DMS153 (cell line): Measurements from ENCODE around the gene QRFP.

ENCODE experiments used
- DNase-seq: peaks from one replicate; lab custom pipeline; 2025; lab: John Stamatoyannopoulos, UW

Gene QRFP

DNA sequence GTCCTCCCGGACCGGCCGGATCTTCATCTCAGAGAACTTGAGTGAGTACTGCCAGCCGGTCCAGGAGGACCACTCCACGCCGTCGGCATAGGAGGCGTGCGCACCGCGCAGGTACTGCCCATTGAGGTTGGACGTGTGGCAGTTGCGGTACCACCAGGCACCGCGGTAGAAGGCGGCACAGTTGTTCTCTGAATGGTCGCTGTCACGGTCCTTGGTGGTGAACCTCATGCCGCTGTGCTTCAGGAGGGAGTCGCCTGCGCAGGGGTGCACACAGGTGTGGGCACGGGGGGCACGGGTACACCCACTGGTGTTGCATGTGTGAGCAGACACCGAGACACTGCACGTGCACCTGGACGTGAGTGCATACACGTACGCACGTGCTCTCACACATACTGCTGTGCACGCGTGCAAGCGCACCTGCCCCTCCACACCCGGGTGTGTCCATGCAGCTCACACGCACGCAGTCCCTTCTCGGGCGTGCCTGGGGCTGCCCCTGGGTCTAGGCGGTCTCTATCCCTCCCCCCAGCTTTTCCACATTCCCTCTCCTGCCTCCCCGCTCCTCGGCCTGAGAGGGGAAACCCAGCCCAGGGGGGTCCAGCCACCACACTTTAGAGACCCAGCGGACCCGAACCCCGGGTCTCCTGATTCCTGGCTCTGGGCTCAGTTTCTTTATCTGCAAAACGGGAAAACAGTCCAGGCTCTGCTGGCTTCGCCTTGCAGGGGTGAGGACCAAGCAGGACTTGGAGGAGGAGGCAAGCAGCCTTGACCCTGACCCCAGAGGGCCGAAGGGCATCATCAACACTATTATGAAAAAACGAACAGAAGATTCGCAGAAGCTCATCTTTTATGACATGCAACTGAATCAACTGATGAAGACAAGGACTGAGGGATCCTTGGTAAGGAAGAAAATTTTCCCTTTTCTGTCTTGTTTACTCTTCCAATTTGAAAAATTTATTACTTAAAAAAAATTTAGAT lies 7.7 kb upstream of the QRFP start:
- DNase-seq = no peak

DNA sequence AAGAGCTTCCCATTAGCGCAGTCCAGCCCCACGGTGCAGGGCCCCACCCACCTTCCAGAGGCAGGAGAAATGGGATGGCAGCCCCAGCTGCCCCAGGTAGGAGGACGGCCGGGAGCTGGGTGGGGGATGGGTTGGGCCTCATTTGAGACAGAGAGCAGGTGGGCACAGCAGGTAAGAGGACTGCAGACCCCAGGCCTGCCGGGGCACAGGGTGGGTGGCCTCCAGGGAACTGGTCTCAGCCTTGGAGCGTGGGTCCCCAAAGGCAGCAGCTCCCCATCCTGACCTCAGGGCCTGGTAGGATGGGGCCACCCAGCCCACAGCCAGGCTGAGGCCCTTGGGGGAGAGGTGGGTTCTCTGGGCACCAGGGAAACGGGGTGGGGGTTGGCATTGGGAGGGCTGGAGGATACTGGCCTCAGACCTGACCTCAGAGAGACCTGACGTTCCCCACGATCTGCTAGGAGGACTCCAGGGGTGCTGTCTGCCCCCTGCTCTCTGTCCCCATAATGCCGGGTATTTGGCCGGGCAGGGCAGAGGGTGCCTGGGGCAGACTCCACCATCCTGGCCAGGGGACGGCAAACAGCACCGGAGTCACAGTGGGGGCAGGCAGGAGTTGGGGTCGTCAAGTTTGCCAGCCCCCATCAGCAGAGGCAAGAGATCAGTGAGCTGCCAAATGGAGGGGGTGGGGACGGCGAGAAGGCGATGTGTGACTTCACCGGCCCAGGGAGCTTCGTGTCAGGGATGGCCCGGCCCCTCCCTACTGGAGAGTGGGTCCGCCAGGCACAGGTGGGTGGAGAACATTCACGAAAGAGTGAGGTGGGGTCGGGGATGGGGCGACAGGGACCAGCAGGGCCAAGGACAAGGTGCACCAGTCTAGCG lies 6.8 kb upstream of the QRFP start:
- no peak for DNase-seq

DNA sequence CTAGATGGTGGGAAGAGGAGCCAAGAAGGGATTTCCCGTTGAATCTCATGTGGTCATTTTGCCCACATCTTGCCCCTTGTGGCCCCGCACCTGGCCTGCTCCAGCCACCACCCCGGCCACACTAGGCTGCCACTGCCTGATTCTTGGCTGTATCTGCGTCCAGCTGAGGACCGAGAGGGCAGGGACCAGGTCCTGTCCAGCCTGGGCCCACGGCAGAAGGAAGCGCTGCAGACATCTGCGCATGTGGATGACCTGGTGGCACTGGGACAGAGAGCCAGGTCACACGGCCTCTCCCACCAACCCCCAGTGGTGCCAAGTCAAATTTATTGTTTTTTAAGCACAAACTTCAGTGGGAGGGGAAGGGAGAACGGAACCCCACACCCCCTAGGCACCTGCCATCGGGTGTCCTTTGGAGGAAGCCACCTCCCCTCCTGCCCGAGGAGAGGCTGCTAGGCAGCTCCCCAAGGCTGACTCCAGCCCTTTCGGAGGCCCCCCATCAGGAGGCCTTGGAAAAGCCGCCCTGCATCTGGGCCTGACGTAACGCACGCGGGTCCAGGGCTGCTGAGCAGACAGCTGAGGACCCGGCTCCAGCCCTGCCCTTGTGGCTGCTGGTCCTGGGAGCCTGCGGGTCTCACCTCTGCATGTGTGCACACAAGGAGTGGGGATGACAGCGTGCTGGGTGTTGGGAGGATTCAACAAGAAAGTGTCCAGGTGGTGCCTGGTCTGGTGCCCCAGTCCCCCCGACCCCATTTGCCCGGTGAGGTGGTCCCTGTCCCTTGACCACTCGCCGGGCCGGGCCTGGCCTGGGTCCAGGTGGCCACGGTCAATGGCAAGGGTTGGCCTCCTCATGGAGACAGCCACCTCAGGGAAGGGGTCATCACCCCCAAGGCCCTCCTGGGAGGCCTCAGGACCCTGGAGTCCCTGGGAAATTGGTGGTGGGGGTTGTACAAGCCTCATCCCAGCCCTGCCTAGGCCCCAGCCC lies 5.9 kb upstream of the QRFP start:
- DNase-seq = no peak

DNA sequence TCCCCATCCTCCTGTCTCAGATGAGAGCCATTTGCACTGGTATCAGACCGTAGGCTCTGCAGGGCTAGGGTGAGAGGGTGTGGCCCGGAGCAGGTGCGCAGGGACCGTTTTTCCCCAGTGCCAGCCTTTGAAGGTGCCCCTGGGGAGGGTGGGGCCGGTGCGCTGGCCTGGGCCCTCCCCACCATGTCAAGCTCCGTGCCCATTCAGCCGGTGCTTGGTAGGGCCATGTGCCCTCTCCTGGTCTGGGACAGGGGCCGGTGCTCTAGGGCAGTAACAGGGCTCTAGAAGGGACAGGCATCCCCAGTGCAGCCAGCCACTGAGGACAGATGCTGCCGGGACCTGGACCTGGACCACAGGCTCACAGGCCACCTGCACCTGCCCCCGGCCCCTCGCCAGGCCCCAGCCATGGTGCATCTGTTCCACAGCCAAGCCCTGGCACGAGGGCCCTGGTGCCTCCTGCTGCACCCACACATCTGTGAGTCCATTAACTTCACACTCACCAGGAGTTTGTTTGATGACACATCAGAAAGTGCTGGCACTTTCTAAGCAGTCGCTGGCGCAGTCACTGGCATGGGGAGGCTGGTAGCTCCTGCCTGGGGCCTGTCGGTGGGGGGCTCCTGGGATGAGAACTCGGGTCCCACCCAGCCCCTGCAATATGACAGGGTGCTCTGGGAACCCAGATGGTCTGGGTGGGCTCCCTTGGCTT lies 5.0 kb upstream of the QRFP start:
- DNase-seq = peak; percentile 14

DNA sequence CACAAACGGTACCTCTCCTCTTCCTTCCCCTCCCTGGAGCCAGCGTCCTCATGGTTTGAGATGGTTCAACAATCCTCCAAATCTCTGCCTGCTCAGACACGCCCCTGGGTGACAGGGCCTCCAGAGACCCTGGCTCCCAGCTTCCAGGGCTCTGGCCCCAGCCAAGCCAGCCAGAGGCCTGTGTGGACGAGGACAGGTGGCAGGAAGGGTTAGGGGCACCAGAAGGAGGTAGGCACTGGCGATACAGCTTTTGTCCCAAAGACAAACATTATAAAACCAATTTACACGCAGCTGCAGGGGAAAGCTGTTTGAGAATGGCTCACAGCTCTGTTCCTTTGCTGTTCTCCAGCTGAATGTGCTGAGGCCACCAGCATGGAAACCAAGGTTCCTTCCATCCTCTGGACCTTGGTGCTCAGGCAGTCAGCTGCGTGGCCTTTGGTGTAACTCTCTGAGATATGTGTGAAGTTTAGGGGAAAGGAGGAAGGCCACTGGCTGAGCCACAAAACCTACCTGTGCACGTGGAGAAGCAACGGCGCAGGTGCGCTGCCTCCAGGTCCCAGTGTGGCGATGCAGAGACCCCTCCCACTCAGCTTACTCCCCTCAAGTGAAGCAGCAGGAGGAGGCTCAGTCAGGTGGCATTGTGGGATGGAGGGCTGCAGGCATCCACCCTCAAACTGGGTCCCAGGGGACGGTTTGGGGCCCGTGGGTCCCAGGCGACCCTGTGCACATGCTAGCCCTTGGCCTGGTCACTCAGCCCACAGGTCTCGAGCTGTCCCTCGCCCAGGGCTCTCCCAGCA lies 4.3 kb upstream of the QRFP start:
- peak; percentile 23 for DNase-seq

DNA sequence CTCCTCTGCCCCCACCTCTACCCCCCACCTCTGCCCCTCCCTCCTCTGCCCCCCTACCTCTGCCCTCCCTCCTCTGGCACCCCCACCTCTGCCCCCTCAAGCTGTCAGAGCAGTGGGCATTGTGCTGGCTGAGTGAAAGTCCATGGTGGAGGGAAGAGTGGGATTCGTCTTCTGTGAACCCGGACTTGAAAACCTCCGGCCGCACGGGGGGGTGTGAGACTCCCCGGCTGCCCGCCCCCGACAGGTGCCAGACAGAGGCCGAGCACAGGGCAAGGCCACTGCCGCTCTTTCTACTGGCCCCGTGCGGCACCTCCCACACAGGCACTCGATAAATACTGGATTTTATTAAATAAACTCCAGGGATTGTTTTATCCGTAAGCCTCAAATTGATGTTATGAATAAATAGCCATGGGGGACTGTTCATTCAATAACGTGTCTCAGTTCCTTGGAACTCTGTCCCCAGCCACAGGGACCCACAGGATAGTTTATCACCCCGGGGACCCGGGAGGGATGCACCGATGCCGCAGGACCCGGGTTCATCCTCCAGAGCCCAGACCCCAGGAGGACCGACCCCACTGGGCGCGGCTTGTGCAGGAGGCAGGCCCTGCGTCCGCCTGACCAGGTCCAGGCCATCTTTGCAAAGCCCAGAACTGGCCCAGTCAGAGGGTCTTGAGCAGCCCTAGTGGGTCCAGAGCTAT lies 2.6 kb upstream of the QRFP start:
- DNase-seq = no peak

DNA sequence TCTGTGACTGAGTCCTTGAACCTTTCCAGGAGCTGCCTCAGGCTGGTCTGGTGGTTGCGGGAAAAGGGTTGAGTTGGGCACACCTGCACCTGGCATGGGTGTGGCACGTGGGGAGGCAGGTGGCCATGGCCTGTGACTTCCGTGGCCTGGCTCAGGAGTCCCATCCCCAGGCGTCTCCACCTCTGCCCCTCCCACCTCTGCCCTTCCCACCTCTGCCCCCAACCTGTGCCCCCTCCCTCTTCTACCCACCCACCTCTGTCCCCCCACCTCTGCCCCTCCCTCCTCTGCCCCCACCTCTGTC lies 1.9 kb upstream of the QRFP start:
- DNase-seq = peak; percentile 53

DNA sequence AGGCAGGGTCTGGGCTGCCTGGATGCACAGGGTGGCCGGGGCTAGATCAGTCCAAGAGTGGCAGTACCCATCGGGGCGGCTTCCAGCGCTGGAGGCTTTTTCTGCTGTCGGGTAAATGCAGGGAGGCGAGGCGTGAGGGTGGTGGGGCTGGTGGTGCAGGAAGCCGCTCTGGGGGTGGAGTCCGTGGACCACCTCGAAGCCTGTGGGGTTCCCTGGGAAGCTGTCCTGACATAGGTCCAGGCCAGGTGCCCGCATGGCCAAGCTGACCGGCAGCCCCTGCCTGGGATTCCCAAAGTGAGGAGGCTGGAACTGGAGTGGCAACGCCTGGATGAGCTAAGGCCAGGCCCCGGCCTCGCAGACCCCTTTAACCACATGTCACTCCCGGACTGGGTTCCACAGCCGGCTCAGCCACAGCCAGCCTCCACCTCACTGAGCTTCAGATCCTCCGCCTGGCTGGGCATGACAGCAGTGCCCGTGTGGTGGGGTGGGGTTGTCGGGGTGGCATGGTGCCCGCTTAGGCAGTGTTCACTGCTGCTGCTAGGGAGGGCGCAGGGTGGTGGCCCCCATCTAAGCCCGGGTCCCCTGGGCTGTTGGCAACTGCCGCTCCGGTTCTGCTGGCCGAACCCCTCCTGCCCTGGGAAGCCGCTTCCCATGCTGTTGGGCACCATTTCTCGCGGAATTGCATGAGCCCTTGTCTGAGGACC lies 1.4 kb upstream of the QRFP start:
- DNase-seq = no peak

DNA sequence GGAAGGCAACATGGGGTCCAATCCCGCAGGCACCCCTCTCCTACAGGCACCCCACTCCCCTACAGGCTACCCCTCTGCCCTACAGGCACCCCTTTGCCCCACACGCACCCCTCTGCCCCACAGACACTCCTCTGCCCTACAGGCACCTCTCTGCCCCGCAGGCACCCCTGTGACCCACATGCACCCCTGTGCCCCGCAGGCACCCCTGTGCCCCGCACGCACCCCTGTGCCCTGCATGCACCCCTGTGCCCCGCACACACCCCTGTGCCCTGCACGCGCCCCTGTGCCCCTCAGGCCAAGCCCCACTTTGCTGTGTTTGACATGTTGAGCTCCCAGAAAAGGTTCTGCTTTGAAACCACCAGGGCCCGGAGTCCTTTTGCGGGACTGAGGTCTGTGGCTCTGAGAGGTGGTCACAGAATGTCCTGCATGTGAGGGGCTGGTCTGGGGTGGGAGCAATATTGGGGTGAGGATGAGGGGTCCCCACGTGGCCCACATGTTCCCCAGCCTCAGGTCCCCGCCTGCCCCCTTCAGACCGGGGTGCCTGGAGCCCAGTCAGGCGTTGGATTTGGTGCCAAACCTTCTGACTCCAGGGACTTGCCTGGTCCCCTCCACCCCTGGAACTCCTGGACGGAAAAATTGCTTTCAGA lies 616 bp upstream of the QRFP start:
- no peak for DNase-seq

DNA sequence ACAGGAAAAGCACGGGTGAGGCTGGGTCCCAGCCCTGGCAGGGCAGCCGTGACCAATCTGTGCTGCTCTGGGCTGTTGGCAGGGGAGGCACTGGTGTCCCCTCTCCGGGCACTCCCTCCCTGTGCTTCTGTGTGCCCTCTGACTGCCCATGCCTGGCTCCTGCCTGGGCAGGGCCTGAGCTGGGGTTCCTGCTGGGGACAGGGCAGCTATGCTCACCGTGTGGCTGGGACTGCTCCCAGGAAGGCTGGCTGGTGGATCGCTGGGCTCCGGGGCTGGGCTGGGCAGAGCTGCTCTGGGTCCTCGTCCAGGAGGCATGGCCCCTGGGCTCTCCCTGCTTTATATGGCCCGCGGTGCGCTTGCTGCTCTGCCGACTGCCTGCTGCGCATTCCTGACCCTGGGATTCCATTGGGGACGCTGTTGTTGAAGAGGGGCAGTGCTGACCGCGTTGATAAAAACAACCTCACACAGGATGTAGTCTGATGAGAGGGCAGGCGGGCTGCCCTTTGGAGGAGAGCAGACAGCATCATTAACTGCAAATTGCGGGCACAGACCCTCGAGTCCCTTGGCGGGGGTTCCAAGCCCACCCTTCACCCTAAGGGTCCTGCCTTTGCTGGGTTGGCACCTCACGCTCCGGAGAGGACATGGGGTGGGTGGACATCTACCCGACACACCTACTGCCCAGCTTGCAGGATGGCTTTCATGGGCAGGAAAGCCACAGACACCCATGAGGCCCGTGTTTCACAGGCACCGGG lies 955 bp downstream of the QRFP start:
- no peak for DNase-seq

DNA sequence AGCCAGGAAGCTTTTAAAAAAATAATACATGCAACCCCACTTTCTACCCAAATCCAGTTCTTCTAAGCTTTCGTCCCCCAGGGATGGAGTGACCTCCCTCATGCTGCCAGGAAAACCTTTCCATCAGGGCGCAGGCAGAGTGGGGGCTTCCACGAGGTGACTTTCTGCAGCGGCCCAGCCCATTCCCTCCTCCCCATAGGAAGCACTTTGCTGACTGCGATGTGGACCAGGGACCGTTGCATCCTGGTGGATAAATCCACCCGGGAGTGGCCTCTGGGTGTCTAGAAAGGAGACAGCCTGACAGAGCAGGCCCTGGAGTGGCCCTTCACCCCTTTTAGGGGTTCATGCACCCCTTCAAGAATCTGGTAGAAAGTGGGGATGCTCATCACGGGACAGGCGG lies 1.6 kb downstream of the QRFP start:
- no peak for DNase-seq

DNA sequence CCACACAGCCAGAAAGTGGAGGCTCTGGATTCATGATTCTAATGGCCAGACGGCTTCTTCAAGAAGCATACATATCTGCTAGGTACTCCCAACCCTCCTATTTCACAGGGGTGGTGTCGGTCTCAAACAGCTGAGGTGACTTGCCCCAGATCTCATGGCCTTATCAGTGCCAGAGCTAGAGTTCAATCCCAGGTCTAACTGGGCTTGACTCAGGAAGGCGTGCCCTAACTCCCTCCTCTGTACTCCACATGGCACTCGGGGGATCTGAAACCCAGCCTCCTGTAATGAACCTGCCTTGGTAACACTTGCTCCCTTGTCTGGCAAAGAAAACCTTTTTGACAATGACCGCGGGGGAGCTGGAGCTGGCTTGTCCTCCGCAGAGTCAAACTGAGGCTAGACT lies 2.1 kb downstream of the QRFP start:
- no peak for DNase-seq

DNA sequence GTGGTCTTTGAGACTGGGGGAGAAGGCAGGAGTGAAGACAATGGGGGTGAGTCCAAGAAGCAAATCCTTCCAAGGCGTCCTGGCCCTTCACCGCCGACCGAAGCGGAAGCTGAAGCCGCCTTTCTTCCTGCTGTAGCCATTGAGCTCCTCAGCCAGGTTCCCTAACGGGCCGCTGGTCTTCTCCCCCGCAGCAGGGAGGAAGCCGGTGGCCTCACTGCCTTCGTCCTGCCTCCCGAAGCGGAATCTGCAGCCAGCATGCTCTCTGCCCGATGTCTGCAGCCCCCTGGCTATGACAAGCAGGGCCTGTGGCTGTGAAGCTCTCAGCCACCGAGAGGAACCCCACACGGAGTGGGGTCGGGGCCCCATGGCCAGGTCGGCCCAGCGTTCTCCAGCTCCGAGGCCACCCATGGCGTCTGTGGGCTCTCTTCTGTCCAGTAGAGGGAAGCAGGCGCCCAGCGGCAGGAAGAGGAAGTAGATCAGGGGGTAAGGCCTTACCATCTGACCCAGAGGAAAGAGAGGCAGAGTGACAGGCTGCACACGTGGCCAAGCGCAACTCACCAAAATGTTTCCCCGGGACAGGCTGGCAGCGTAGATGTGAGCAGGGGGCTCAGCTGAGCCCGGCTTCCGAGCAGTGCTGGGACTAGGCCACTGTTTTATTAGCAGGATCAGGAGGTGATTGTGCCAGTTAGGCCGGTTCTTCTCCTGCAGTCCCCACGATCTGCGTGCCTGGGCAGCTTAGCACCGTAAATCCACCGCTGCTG lies 3.1 kb downstream of the QRFP start:
- DNase-seq = no peak

DNA sequence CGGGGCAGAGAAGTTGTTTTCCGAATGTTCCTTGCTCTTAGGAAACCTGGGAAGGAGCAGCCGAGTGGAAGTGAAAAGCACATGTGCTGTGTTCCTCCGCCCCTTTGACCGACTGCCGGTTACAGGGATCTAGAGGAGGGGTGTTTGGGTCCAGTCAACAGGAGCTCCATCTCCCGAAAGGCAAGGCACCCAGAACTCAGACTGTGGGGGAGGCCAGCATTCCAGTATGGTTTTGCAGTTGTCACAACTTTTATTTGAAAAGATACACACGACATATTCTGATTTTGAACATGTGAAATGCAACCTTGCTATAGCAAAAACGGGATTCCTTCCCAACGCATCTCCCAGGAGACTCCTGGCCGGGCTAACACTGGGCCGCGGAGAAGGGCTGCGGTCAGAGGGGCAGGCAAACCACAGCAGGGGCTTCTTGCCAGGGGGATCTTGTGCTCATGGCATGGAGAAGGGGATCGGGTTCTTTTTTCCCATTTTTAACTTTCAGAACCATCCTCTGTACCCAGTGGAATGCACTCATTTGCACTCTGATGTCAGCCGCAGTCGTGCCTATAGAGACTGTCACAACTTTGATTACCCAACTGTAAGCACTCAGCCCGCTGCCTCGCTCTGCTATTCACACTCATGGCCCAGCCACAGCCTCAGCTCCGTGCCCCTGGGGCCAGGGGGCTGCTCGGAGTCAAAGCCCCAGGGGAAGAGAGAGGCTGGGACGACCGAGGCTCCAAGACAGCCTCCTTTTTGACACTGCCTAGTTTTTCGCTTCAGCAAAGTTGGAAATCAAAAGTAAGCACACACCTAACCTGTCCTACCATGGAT lies 3.9 kb downstream of the QRFP start:
- no peak for DNase-seq

DNA sequence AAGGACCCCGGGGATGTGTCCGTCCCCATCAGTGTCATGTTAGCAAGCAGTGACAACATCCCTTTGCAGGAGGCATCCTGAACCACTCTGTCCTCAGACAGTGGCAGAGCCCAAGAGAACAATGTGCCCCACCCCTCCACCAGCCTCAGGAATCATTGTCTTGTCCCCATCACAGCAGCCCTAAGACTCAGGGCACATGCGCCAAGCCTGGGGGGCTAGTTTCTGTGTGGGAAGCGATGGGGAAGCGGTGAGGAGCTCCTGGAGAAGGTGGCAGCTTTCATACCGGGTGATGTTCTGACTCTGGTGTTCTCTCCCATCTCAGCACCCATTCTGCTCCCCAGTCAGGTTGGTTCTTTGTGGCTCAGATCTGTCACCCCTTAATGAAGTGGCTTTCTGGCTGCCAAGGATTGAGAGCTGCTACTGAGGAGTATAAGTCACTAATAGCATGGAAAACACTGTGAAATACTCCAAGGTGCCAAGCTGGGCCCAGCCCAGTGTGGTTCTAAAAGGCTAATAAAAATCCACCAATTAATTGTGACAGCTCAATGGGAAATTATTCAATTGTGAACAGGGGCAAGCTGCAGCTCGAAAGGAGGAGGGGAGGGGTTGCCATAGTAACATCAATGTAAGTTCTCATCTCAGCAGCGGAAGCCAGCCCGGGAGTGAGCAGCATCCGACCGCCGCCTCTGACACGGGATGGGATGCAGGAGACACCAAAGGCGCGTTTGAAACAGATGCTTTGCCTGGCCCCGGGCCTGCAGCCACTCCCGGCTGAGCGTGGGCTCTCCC lies 4.7 kb downstream of the QRFP start:
- no peak for DNase-seq
